HFF-Myc (cell line): ENCODE data around the gene CRACR2B.

Experiments used
- DNase-seq: peaks from one replicate; pipeline ENCODE4 v3.0.0-alpha.2; 2011; ENCODE audit warnings: low read depth; ENCODE audit errors: extremely low read depth
- H3K4me3 ChIP-seq: replicated peaks from 2 replicates; pipeline ENCODE4 v1.5.1; 2011; ENCODE audit warnings: low read depth, mild to moderate bottlenecking, control low read depth, low read length
- TF ChIP-seq, protein P1 (sequence below): IDR thresholded peaks from 2 replicates; pipeline ENCODE4 v1.5.1; 2012; ENCODE audit warnings: mild to moderate bottlenecking, low read depth, low read length, control low read depth; ENCODE audit errors: missing control alignments

Gene CRACR2B

GRCh38 chr11:813456-814096 is 14.1 kb upstream of the CRACR2B start:
- TF ChIP-seq, protein P1, sequence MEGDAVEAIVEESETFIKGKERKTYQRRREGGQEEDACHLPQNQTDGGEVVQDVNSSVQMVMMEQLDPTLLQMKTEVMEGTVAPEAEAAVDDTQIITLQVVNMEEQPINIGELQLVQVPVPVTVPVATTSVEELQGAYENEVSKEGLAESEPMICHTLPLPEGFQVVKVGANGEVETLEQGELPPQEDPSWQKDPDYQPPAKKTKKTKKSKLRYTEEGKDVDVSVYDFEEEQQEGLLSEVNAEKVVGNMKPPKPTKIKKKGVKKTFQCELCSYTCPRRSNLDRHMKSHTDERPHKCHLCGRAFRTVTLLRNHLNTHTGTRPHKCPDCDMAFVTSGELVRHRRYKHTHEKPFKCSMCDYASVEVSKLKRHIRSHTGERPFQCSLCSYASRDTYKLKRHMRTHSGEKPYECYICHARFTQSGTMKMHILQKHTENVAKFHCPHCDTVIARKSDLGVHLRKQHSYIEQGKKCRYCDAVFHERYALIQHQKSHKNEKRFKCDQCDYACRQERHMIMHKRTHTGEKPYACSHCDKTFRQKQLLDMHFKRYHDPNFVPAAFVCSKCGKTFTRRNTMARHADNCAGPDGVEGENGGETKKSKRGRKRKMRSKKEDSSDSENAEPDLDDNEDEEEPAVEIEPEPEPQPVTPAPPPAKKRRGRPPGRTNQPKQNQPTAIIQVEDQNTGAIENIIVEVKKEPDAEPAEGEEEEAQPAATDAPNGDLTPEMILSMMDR, result no peak
- no peak overlapping the region for H3K4me3 ChIP-seq

DNA sequence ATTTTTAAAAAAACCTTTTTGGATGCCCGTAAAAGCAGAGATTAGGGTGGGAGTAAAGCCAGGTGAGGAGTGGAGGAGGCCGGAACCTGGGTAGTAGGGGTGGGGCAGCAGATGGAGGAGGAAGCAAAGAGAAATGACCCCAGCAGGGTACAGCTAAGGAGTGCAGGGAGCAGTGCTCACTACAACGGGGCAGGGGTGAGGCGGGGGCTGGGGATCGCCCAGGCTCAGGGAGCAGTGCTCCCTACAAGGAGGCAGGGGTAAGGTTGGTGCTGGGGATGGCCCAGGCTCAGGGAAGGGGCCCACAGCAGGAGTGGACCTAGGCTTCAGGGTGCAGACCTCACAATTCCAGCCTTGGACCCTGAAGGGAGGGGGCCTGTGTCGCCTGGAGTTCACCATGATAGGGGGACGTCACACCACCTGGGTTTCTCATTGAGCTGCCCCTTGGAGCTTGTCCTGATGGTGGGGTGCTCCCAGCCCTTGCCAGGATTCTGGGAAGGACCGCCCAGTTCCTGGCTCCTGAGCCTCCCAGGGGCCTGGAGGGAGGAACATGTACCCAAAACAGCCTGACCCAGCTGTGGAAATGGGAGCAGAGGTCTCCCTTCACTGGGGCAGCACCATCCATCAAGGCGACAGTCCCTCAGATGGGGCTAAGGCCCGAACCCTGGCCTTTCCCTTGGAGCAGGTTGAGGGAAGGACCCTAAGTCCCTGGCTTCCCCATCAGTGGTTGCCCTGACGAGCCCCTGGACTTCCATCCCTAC is 11.9 kb upstream of the CRACR2B start:
- TF ChIP-seq, protein P1, result no peak
- no peak overlapping the region for H3K4me3 ChIP-seq
- DNase-seq, result no peak

More at GRCh38 chr11:813456-814096, 14.1 kb upstream of the CRACR2B start:
- no peak for DNase-seq

GRCh38 chr11:816433-816779 is 11.3 kb upstream of the CRACR2B start:
- no peak overlapping the region for H3K4me3 ChIP-seq
- DNase-seq, result no peak
- TF ChIP-seq, protein P1, result no peak

GRCh38 chr11:818396-819128 is 9.2 kb upstream of the CRACR2B start, which contains the start of gene PNPLA2:
Gene PNPLA2, plus strand, starts transcription at chr11:818914. Its CDS starts 805 bp downstream, at chr11:819719.
- peak within 1 kb of the TSS; percentile 60 for H3K4me3 ChIP-seq
- no peak for DNase-seq

DNA sequence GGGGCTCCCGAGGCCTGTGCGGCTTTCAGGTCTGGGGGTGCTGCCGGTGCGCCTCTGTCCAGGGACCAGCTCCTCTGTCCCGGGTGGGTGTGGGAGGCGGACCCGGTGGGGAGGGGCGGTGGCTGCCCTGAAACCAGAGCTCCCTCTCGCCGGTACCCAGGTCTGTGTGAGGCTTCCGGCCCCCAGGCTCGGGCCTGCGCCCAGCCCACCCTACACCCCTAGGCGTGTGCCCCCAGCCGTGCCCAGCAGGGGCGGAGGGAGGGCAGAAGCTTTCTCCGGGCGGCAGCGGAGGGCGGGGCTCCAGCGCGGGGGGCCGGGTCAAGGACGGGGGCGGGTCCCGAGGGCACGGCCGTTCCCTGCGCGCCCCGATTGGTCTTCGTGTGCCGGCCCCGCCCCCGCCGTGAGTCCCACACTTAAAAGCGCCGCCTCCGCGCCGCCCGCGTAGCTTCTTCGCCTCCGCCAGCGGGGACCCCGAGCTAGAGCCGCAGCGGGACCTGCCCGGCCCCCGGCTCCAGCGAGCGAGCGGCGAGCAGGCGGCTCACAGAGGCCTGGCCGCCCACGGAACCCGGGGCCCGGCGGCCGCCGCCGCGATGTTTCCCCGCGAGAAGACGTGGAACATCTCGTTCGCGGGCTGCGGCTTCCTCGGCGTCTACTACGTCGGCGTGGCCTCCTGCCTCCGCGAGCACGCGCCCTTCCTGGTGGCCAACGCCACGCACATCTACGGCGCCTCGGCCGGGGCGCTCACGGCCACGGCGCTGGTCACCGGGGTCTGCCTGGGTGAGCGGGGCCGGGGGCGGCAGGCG is 8.4 kb upstream of the CRACR2B start:
- TF ChIP-seq, protein P1, result no peak
- peak overlapping the region; percentile 60 for H3K4me3 ChIP-seq
- no peak for DNase-seq

More at GRCh38 chr11:818396-819128, 9.2 kb upstream of the CRACR2B start, which contains the start of gene PNPLA2:
- TF ChIP-seq, protein P1, result no peak
